ENCODE results near the gene CENPV. TPM values are rescaled to one million over a fixed set of nuclear protein-coding genes. Genes with fewer than 3 reads are reported as not detected.
A peak's percentile ranks its signal among the peaks of the same experiment; 100 is the strongest.

CENPV gene
- total and polyA plus RNA-seq, 2 of the 13 experiments (the other 11 are each of a cell fraction or from before 2014, with no cell fraction given), result 193 to 292 TPM

GRCh38 chr17:16352303-16352666 lies 984 bp downstream of the CENPV start (continued):
- TF ChIP-seq DMAP1 (CRISPR knock-in tag; IDR thresholded peaks at IDR 0.05) (peak; percentile 76), PAXIP1 (CRISPR knock-in tag; conservative IDR thresholded peaks at IDR 0.05) (0 out of 2 replicates have a peak, but pooled peaks have one; percentile 22), SRSF9 (IDR thresholded peaks at IDR 0.05; ENCODE audit: borderline replicate concordance, insufficient read depth, low read depth, low read length, poor library complexity, severe bottlenecking) (no peak), ZNF232 (CRISPR knock-in tag; IDR thresholded peaks at IDR 0.05; ENCODE audit: borderline replicate concordance) (0 out of 2 replicates have a peak, but pooled peaks have one; percentile 21), SKI (IDR thresholded peaks at IDR 0.05; ENCODE audit: partially characterized antibody) (peak; percentile 45), PREB (CRISPR knock-in tag; IDR thresholded peaks at IDR 0.05) (no peak), ZNF768 (CRISPR knock-in tag; IDR thresholded peaks at IDR 0.05) (no peak), ZFP36 (IDR thresholded peaks at IDR 0.05; ENCODE audit: borderline replicate concordance, low read depth, low read length, partially characterized antibody) (no peak), KIAA2018 (CRISPR knock-in tag; IDR thresholded peaks at IDR 0.05; ENCODE audit: borderline replicate concordance) (no peak), HMGXB3 (CRISPR knock-in tag; IDR thresholded peaks at IDR 0.05; ENCODE audit: borderline replicate concordance) (no peak), SPEN (CRISPR knock-in tag; IDR thresholded peaks at IDR 0.05; ENCODE audit: low read depth) (0 out of 2 replicates have a peak, but pooled peaks have one; percentile 28), ZNF317 (CRISPR knock-in tag; IDR thresholded peaks at IDR 0.05) (peak; percentile 66)

Measured in HepG2 (cell line).